H9 (cell line): ENCODE data around the gene BDP1. TPM values are rescaled to one million over a fixed set of nuclear protein-coding genes. Genes with fewer than 3 reads are reported as not detected.

Experiments
- DNase-seq: peaks from one replicate; pipeline ENCODE4 v3.0.0-alpha.2; 2017
- H2AFZ ChIP-seq: one replicate; pipeline ENCODE4 v1.6.1; 2013; ENCODE audit warnings: mild to moderate bottlenecking, low read length, control low read depth, moderate library complexity
- H2AK5ac ChIP-seq: 2 replicates; pipeline ENCODE4 v1.6.1; 2013; ENCODE audit warnings: low read length, control low read depth, mixed read lengths; ENCODE audit not compliant: insufficient read length
- H2BK120ac ChIP-seq: one replicate; pipeline ENCODE4 v1.6.1; 2013; ENCODE audit warnings: low read depth, mild to moderate bottlenecking, low read length, control low read depth, inconsistent platforms; ENCODE audit not compliant: poor library complexity, severe bottlenecking
- H2BK12ac ChIP-seq: 2 replicates; pipeline ENCODE4 v1.6.1; 2013; ENCODE audit warnings: low read length, control low read depth, mixed read lengths, low read depth; ENCODE audit not compliant: insufficient read length
- H2BK15ac ChIP-seq: 2 replicates; pipeline ENCODE4 v1.6.1; 2013; ENCODE audit warnings: low read depth, low read length, control low read depth
- H2BK20ac ChIP-seq: one replicate; pipeline ENCODE4 v1.6.1; 2013; ENCODE audit warnings: low read depth, mild to moderate bottlenecking, low read length, control low read depth, inconsistent platforms; ENCODE audit not compliant: poor library complexity, severe bottlenecking
- H2BK5ac ChIP-seq: 2 replicates; pipeline ENCODE4 v1.6.1; 2013; ENCODE audit warnings: low read length, control low read depth, mixed read lengths; ENCODE audit not compliant: insufficient read length
- H3K14ac ChIP-seq: 2 replicates; pipeline ENCODE4 v1.6.1; 2013; ENCODE audit warnings: low read length, control low read depth; ENCODE audit not compliant: insufficient read depth
- H3K18ac ChIP-seq: 2 replicates; pipeline ENCODE4 v1.6.1; 2013; ENCODE audit warnings: low read depth, mild to moderate bottlenecking, mixed read lengths, low read length, control low read depth; ENCODE audit not compliant: insufficient read length
- H3K23ac ChIP-seq: 2 replicates; pipeline ENCODE4 v1.6.1; 2013; ENCODE audit warnings: low read length, control low read depth, mixed read lengths, low read depth; ENCODE audit not compliant: insufficient read length
- H3K23me2 ChIP-seq: 2 replicates; pipeline ENCODE4 v1.6.1; 2013; ENCODE audit warnings: low read depth, mild to moderate bottlenecking, mixed read lengths, low read length, control low read depth; ENCODE audit not compliant: insufficient read length, poor library complexity, severe bottlenecking
- H3K27ac ChIP-seq: 2 replicates; pipeline ENCODE4 v1.5.1; 2013; ENCODE audit warnings: low read length, control low read depth, mixed read lengths, low read depth; ENCODE audit not compliant: insufficient read length
- H3K27me3 ChIP-seq: 2 replicates; pipeline ENCODE4 v1.6.1; 2013; ENCODE audit warnings: low read length, control low read depth, inconsistent platforms; ENCODE audit not compliant: insufficient read depth
- H3K4ac ChIP-seq: 2 replicates; pipeline ENCODE4 v1.6.1; 2013; ENCODE audit warnings: low read depth, mild to moderate bottlenecking, control low read depth, inconsistent platforms, low read length, moderate library complexity
- H3K4me1 ChIP-seq: 2 replicates; pipeline ENCODE4 v1.6.1; 2013; ENCODE audit warnings: low read length, control low read depth, inconsistent platforms; ENCODE audit not compliant: insufficient read depth
- H3K4me2 ChIP-seq: 2 replicates; pipeline ENCODE4 v1.6.1; 2013; ENCODE audit warnings: low read length, control low read depth, mixed read lengths; ENCODE audit not compliant: insufficient read length, insufficient read depth
- H3K56ac ChIP-seq: 2 replicates; pipeline ENCODE4 v1.6.1; 2013; ENCODE audit warnings: low read depth, mild to moderate bottlenecking, mixed read lengths, low read length, control low read depth; ENCODE audit not compliant: insufficient read length
- H3K79me1 ChIP-seq: 2 replicates; pipeline ENCODE4 v1.6.1; 2013; ENCODE audit warnings: low read depth, mild to moderate bottlenecking, moderate library complexity, low read length, control low read depth, inconsistent platforms; ENCODE audit not compliant: insufficient read depth, poor library complexity, severe bottlenecking
- H3K79me2 ChIP-seq: 2 replicates; pipeline ENCODE4 v1.6.1; 2013; ENCODE audit warnings: low read length, control low read depth, inconsistent platforms; ENCODE audit not compliant: insufficient read depth
- H3K9ac ChIP-seq: 2 replicates; pipeline ENCODE4 v1.6.1; 2013; ENCODE audit warnings: low read length, control low read depth, mixed read lengths; ENCODE audit not compliant: insufficient read length; ENCODE audit errors: extremely low read depth
- H3K9me3 ChIP-seq: one replicate; pipeline ENCODE4 v1.6.1; 2013; ENCODE audit warnings: low read depth, low read length, inconsistent platforms; ENCODE audit not compliant: control insufficient read depth
- H3T11ph ChIP-seq: one replicate; pipeline ENCODE4 v1.6.1; 2013; ENCODE audit warnings: mild to moderate bottlenecking, low read length, control low read depth, inconsistent platforms
- H4K20me1 ChIP-seq: one replicate; pipeline ENCODE4 v1.6.1; 2013; ENCODE audit not compliant: control insufficient read depth, insufficient read length, insufficient read depth
- H4K5ac ChIP-seq: 2 replicates; pipeline ENCODE4 v1.6.1; 2013; ENCODE audit warnings: low read depth, mild to moderate bottlenecking, mixed read lengths, low read length, control low read depth; ENCODE audit not compliant: insufficient read length
- H4K8ac ChIP-seq: replicated peaks from 2 replicates; pipeline ENCODE4 v1.6.1; 2013; ENCODE audit warnings: low read length, control low read depth, mixed read lengths, low read depth; ENCODE audit not compliant: insufficient read length
- H4K91ac ChIP-seq: 2 replicates; pipeline ENCODE4 v1.6.1; 2013; ENCODE audit warnings: low read depth, mild to moderate bottlenecking, moderate library complexity, mixed read lengths, low read length, control low read depth; ENCODE audit not compliant: insufficient read length
- H3K27ac Mint-ChIP-seq, 3 experiments: 2 replicates in 2 of 3; 3 replicates in 1 of 3; pipeline ENCODE4 v1.8.0; 2020 to 2021; ENCODE audit warnings: mixed read lengths in 3 of 3, mild to moderate bottlenecking in 1 of 3, moderate library complexity in 1 of 3
- H3K27me3 Mint-ChIP-seq: 2 replicates; pipeline ENCODE4 v1.8.0; 2021; ENCODE audit warnings: low read depth, mild to moderate bottlenecking, moderate library complexity, mixed read lengths
- H3K36me3 Mint-ChIP-seq, 3 experiments: 2 replicates in 2 of 3; 3 replicates in 1 of 3; pipeline ENCODE4 v1.8.0; 2020 to 2021; ENCODE audit warnings: low read depth in 3 of 3, mixed read lengths in 3 of 3; ENCODE audit not compliant: insufficient read depth in 1 of 3
- H3K4me1 Mint-ChIP-seq, 2 experiments: 2 replicates each; pipeline ENCODE4 v1.8.0; 2020; ENCODE audit warnings: mixed read lengths in 2 of 2
- H3K4me3 Mint-ChIP-seq, 2 experiments: 2 replicates in 1 of 2; 3 replicates in 1 of 2; pipeline ENCODE4 v1.8.0; 2020 to 2021; ENCODE audit warnings: mild to moderate bottlenecking in 2 of 2, mixed read lengths in 2 of 2, moderate library complexity in 1 of 2
- H3K9me3 Mint-ChIP-seq, 2 experiments: 2 replicates in 1 of 2; 3 replicates in 1 of 2; pipeline ENCODE4 v1.8.0; 2020; ENCODE audit warnings: mild to moderate bottlenecking in 2 of 2, mixed read lengths in 2 of 2, moderate library complexity in 1 of 2
- WGBS: extraction: QIAGEN DNeasy Blood & Tissue Kit; methylation state at CpG from one replicate; pipeline ENCODE4 v1.1.7; 2013; ENCODE audit warnings: missing lambda C conversion rate, low lambda C conversion rate, mixed read lengths; ENCODE audit not compliant: insufficient read length; ENCODE audit errors: extremely low coverage; 5-methylcytosine and 5-hydroxymethylcytosine counted together
- total RNA-seq: library from RNA; stranded (reverse); gene quantifications from 2 replicates; pipeline ENCODE4 v1.2.1, GENCODE V29; 2021
- TF ChIP-seq, protein P1 (sequence below): fragments of 200-600 bp; sonication (generic); conservative IDR thresholded peaks from 3 replicates; pipeline ENCODE4 v1.8.0; 2021; ENCODE audit warnings: antibody characterized with exemption, mild to moderate bottlenecking

Gene BDP1
- total RNA-seq, 1 experiment from 2014 or later, result 31.5 TPM

DNA sequence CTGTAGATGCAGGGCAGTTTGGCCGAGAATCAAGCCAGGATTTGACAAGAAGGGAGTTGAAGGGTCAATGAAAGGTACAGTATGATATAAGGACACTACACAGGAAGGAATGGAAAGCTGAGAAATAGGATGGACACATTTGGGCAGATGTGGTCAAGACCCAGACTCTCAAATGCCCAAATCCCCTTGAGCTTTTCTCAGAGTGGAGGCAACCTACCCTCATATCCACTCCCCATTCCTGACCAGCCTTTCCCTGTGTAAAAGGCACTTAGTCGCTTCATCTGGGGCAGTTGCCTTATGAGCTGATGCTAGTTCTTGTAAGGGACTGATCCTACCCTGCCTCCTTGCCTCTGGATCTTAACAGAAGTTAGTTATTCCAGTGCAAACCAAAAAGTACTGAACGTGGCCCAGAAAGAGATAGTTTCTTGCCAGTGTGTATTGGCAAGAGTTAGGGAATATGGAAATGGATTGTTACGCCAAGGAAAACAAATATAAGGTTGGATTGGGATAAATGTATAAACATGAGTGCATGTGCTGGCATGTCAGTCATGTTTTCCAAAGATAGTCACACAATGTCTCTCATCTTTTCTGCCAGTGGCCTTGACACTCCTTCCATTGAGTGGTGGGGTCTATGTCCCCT, 127.6 kb downstream of the BDP1 start:
- Histone ChIP-seq H2BK5ac (no peak overlapping the region), H2AK5ac (no peak overlapping the region), H2BK20ac (no peak overlapping the region), H3K9me3 (peaks cover 5% of the 10 kb centered on the region), H3K27ac (no peak overlapping the region), H4K8ac (no peak overlapping the region), H3K14ac (no peak overlapping the region), H3K56ac (no peak overlapping the region), H3K23me2 (peaks cover 8% of the 10 kb centered on the region), H3K27me3 (no peaks in the 10 kb centered on the region), H3K4me2 (no peak overlapping the region), H3K9ac (no peak overlapping the region), H3K18ac (no peak overlapping the region), H2BK15ac (no peak overlapping the region), H3T11ph (no peak overlapping the region), H4K20me1 (no peaks in the 10 kb centered on the region), H3K79me1 (no peaks in the 10 kb centered on the region), H4K5ac (no peak overlapping the region), H3K4me1 (no peaks in the 10 kb centered on the region), H3K23ac (no peak overlapping the region), H2BK120ac (no peak overlapping the region), H4K91ac (no peak overlapping the region), H3K79me2 (no peaks in the 10 kb centered on the region), H2AFZ (no peak overlapping the region), H2BK12ac (no peak overlapping the region), H3K4ac (no peak overlapping the region)
- Mint-ChIP-seq H3K4me1 (peaks cover 3 to 5% of the 10 kb centered on the region in 2 experiments; a peak in 3 of 4 replicates), H3K27ac (no peak overlapping the region), H3K27me3 (no peaks in the 10 kb centered on the region; the same call in 1 of the 2 replicates), H3K36me3 (peaks cover 6 to 9% (median 8%) of the 10 kb centered on the region in 3 experiments; a peak in 6 of 7 replicates), H3K4me3 (no peak overlapping the region), H3K9me3 (peaks cover 7% of the 10 kb centered on the region in 2 experiments)
- no peak for DNase-seq
- 100% methylated on average over 1 of the region's 4 CpGs for WGBS
- TF ChIP-seq, protein P1, sequence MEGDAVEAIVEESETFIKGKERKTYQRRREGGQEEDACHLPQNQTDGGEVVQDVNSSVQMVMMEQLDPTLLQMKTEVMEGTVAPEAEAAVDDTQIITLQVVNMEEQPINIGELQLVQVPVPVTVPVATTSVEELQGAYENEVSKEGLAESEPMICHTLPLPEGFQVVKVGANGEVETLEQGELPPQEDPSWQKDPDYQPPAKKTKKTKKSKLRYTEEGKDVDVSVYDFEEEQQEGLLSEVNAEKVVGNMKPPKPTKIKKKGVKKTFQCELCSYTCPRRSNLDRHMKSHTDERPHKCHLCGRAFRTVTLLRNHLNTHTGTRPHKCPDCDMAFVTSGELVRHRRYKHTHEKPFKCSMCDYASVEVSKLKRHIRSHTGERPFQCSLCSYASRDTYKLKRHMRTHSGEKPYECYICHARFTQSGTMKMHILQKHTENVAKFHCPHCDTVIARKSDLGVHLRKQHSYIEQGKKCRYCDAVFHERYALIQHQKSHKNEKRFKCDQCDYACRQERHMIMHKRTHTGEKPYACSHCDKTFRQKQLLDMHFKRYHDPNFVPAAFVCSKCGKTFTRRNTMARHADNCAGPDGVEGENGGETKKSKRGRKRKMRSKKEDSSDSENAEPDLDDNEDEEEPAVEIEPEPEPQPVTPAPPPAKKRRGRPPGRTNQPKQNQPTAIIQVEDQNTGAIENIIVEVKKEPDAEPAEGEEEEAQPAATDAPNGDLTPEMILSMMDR, result no peak
